ENCODE results near the gene SPATA45.

SPATA45 gene

DNA sequence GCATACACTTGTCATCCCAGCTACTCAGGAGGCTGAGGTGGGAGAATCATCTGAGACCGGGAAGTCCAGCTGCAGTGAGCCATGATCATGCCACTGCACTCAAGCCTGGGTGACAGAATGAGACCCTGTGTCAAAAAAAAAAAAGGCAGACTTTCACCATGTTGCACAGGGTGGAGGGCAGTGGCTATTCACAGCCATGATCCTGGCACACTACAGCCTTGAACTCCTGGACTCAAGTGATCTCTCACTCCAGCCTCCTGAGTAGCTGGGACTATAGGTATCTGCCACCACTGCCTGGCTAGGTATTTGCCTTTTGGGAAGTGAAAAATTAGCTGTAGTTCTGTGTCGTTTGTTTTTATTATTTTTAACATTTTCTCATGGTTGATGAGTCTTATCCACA is 19.1 kb downstream of the SPATA45 start:
- no peak for DNase-seq (ENCODE audit: low spot score)

DNA sequence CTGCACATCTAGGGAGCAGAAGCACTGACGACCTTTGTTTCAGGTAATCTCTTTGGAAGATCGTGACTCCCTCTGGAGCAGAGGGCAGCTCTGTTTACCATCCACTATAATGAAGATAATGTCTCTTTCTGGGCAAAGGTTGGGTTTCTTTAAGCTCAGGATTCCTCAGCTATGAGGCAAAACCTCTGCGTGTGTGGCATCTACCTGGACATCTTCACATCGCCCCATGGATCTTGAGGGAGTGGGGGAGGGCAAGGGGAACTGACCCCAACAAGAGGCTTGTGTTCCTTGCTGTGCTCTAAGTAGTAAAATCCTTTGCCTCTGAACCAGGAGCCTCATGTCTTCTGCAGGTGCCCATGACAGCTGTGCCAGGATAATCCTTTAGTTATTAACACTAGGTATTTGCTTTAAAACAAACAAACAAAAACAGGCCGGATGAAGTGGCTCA is 19.6 kb downstream of the SPATA45 start:
- DNase-seq (ENCODE audit: low spot score): no peak

DNA sequence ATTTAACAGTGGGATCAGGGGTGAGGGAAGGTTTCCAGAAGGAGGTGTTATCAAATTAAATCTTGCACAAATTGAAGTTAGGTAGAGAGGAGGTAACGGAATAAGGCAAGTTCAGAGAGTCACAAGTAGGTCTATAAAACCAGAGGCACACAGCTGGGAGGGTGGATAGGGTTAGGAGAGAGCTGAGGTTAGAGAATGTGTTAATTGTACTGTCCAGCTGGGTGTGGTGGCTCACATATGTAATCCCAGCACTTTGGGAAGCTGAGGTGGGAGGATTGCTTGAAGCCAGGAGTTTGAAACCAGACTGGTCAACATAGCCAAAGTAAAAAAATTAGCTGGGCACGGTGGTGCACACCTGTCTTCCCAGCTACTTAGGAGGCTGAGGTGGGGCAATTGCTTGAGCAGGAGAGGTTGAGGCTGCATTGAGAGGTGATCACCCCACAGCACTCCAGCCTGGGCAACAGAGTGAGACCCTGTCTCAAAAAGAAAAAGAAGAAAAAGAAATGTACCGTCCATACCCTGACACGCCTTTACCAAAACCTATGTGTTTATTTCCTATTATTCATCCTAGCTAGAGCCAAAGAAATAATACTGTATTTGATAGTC is 20.2 kb downstream of the SPATA45 start:
- DNase-seq (ENCODE audit: low spot score): no peak

DNA sequence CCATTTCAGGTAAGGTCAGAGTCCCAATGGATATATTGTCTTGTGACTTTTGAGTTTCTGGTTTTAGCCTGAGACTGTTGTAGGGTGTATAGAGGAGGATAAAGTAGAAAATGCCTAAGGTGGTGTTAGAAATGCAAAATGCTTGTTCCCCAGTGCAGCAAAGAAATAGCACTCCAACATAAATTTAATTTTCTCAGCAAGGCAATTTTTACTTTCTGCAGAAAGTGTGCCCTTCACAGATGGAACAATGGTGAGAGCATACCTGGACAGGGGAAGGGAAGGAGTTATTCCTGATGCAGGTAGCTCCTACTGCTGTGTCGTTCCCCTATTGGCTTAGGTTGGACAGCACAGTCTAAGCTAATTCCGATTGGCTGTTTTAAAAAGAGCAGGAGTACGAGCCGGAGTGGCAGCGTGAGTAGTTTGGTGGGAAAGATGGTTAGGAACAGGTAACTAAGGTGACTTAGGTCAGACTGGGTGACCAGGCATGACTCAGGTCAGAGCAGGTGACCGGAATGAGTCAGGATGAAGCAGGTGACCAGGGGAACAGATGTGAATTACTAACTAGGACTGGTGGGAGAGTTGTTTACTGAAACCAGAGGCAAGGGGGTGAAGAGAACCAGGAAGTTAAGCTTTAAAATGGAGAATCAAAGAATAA is 21.5 kb downstream of the SPATA45 start:
- DNase-seq (ENCODE audit: low spot score): no peak

DNA sequence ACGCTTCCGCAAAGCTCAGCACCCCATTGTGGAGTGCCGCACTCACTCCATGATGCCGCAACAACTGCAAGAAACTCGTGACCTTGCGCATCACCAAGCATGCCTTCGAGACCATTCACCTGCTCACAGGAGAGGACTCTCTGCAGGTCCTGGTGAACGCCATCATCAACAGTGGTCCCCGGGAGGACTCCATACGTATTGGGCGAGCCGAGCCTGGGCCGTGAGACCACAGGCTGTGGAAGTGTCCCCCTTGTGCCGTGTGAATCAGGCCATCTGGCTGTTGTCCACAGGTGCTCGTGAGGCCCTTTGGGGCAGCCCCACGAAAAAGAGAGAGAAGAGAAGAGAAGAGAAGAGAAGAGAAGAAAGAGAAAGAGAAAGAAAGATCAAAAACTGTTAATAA is 23.2 kb downstream of the SPATA45 start:
- DNase-seq (ENCODE audit: low spot score): no peak

DNA sequence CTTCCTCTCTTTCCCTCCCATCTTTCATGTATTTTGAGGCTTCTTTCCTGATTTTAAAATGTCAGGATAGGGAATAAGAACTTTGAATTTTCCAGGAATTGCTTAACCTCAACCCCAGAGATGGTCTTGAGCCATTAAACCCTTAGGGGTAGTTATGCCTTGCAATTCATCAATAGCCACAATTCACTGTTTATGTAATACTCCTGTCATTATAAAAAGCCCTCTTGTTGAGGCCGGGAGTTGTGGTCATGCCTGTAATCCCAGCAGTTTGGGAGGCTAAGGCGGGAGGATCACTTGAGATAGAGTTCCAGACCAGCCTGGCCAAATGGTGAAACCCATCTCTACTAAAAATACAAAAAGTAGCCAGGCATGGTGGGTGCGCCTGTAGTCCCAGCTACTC is 24.5 kb downstream of the SPATA45 start:
- no peak for DNase-seq (ENCODE audit: low spot score)

DNA sequence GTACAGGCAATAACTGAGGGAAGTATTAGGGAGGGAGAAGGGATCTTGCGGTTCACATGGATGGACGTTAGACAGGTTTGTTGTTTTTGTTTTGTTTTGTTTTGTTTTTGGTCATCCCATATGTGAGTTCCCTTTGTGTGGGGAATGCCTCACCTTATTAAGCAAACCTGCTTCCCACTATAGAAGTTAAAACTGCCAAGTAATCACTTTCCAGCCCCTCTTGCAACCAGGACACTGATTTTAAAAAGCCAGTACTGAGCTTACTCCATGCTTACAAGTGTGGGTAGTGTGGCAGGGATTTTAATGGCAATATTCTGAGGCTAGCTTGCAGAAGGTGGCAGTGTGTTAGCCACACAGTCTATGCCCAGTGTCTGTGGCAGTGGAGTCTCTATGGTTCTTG is 26.5 kb downstream of the SPATA45 start:
- DNase-seq (ENCODE audit: low spot score): no peak

DNA sequence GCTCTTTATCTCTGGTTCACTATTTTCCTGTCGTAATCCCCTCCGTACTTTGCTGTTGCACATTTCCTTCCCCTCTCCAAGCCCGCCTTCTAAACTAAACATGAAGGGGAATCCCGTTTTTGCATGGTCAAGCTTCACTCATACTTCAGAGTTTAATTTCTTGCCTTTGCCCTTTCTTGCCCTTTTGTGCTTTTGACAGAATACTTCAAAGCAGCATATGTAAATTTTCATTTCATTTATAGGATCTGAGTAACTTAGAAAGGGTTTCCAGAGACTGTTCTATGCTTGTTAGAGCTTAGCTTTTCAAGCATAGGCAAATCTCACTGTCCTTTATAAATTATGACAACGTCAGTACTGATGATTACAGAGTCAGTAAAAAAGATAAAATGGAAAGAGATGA is 27.7 kb downstream of the SPATA45 start:
- DNase-seq (ENCODE audit: low spot score): no peak

DNA sequence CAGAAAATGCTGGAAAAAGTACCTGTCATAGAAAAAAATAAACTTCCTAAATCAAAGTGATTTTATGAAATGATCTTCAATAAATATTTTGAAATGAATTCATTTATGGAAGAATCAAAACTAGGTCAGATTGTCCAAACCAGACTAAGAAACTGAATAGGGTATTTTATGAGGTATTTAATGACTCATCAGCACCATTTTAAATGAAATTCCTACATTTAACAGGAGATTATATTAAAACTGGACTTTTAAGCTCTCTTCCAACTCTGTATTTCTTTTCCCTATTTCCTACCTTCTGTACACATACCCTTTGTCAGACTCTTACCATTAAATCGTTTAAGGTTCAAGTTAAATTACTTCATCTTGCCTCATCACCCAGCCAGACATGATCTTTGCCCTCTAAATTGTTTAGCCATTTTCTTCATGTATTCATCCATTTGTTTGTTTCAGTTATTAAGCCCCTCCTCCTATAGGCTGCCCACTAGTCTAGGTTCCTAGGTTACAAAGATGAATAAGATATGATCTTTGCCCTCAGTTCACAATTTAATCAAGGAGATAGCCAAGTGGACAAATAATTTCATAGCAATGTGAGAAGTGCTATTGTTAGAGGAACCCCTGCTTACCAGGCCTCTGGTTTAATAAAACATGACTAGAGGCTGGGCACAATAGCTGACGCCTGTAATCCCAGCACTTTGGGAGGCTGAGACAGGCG is 30.7 kb downstream of the SPATA45 start:
- DNase-seq (ENCODE audit: low spot score): no peak

DNA sequence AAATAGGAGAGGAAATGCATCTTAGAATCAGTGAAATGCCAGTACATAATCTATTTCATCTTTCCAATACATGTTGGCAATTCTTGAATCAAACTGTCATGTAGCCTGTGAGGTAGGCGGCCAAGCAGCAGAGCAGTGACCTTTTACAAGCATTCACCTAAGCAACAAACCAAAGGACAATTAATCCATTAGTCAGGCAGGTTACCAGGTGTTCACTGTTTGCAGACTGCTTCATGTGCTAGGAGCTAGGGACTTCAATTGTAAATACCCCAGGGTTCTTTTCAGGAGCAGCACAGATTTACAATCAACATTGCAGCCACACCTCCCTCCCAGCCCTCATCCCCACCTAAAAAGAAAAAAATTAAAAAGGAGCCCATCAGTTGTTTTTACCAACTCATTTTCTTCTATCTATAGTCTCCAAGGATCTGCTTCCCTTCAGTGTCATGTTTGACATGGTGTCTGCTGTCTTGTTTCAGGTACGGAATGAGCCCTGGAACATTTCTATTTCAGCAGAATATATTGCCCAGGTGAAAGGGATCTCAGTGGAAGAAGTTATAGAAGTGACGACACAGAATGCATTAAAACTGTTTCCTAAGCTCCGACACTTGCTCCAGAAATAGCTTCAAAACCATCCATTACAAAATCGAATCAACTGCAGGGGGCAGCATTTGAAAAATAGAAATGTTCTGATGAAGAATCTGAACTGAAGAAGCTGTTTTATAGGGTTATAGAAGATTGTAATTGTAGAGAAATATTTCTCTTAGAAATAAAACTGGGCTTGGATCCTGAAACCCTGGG is 32.7 kb downstream of the SPATA45 start:
- DNase-seq (ENCODE audit: low spot score): no peak

DNA sequence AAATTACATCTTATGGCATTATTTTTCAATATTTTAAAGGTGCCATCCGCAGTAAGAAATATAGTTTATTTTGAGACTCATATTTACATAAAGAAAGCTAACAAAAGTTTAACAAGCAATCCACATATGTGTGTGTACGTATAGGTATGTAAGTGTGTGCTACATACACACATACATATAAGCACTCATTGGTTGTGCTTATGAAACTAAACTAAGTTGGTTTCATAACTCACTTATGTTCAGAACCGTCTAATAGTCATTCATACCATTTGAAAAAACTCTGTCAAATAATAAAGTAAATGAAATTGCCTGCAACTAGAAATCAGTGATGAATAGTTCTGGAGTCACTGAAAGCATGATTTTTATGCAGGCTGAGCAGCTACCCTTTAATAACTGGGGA is 41.7 kb downstream of the SPATA45 start:
- DNase-seq (ENCODE audit: low spot score): no peak

DNA sequence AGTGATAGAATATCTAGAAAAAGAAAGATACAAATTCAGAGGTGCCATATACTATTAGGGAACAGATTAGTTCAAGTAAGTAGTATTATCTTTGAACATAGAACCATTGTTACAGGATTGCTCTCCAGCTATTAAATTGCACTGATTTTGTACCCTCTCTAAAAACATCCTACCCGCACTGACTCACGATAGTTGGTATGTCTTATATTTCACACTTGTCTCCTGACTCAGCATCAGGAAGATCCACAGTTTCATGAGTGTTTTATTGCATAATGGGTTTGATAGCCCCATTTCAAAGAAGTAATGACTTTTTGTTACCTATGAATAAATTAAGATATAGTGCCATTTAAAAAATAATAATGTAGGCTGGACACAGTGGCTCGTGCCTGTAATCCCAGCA is 49.8 kb downstream of the SPATA45 start:
- DNase-seq (ENCODE audit: low spot score): no peak

DNA sequence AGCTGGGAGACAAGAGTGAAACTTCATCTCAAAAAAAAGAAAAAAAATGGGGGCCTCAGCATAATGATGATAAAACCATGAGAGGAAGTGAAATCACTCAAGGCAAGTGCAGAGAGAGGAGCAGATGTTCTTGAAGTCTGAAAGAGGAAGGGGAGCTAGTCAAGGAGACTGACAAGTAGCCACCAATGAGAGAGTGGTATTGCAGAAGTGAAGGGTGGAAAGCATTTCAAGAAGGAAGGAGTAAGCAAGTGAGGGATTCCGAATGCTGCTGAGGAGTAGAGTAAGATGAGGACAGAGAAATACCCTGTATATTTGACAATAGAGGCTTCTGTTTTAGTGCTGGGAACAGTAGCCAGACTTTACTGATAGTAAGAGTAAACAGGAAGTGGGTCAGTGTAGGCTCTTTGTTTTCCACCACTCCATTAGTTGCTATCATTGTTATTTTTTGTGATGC is 52.9 kb downstream of the SPATA45 start:
- DNase-seq (ENCODE audit: low spot score): no peak

DNA sequence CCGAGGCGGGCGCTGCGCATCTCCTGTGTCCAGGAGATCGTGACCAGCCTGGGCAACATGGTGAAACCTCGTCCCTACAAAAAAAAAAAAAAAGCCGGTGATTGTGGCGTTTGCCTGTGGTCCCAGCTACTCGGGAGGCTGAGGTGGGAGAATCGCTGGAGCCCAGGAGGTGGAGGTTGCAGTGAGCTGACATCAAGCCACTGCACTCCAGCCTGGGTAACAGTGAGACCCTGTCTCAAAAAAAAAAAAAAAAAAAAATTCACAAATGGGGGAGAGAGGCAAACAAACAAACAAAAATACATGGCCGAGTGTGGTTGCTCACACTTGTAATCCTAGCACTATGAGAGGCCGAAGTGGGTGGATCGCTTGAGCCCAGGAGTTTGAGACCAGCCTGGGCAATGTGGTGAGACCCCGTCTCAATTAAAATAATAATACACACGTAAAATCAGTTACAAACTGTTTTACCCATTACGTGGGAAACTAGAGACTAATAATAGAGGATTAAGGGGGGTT is 55.0 kb downstream of the SPATA45 start:
- no peak for DNase-seq (ENCODE audit: low spot score)

DNA sequence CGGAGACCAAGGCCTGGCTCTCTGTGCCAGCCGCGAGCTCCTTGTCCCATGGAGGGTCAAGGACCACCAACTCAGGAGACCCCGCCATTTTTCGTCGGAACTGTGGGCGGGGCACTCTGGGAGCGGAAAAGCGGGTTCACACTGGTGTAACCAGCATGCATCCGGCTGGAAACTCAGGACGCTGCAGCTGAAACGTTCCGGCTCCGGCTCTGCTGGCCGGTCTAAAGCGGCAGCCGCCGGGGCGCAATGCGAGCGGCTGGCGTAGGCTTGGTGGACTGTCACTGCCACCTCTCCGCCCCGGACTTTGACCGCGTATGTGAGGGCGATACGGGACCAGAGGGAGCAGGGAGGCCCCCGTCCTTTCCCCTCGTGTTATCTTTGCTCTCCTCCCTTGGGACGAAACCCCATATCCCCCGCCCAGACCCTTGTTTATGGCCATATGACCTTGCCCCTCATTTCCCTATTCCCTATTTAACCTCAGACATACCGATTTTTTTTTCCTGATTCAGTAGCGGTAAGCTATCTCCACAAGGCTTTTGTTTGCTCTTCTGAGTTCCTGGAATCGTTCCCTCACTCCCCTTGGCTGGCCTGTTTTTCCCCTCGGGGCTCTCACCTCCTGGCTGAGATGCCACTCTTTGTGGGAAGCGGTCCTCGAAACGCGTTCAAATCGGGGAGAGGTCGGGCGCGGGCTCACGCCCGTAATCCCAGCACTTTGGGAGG is 55.6 kb downstream of the SPATA45 start, which contains the start of the genes NSL1 and TATDN3:
NSL1 (minus strand) TSS at position 102 of the 720 bp plus-strand sequence; CDS start at position 88, 14 bp downstream.
TATDN3 (plus strand) TSS at position 219 of the 720 bp plus-strand sequence; CDS start at position 247, 28 bp downstream.
- DNase-seq (ENCODE audit: low spot score): peak; percentile 88

DNA sequence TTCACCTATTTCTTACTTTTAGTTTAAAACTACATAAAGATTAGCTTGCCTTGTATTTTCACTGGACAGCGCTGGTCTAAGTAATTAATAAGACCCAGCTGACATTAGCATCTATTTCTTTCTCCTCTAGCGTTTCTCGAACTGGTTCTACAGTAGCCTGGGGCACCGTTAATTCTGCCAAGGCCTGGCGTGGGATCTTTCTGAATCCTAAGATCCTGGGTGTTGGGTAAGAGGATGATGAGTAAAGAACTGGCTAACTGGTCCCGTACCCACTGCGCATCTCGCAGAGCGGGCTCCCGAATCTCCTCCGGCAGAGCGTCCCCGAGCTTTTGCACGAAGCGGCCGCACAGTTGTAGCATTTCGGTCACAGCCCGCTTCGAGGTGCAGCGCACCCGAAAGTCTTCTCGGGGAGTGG is 56.2 kb downstream of the SPATA45 start:
- peak; percentile 69 for DNase-seq (ENCODE audit: low spot score)

DNA sequence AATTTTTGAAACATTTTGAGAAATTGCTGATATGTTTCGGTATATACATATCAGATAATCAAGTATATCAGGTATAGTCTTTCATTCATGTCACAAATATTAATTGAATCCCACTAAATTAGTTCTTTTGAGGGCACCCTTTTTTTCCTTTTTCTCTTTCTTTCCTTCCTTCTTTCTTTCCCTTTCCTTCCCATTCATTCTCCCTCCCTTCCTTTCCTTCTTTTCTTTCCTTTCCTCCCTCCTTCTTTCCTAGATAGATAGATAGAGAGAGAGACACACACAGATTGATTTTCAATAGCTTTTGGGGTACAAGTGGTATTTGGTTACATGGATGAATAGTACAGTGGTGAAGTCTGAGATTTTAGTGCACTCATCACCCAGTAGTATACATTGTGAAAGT is 61.6 kb downstream of the SPATA45 start:
- no peak for DNase-seq (ENCODE audit: low spot score)

DNA sequence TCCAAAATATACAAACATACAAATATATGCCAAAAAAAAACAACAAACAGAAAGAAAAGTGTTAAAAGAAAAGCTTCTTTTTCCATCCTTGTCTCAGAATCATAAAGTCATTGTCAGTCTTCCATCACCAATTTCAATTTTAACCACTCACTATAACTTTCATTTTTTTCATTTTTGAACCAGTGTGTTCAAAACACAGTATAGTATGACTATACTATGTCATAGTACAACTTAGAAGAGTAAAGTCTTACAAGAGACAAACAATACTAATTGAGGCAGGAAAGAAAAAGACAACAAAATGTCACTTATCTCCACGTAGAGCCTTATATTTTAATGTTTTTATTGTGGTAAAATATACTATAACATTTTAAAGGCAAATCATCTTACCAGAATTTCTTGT is 63.5 kb downstream of the SPATA45 start:
- no peak for DNase-seq (ENCODE audit: low spot score)

DNA sequence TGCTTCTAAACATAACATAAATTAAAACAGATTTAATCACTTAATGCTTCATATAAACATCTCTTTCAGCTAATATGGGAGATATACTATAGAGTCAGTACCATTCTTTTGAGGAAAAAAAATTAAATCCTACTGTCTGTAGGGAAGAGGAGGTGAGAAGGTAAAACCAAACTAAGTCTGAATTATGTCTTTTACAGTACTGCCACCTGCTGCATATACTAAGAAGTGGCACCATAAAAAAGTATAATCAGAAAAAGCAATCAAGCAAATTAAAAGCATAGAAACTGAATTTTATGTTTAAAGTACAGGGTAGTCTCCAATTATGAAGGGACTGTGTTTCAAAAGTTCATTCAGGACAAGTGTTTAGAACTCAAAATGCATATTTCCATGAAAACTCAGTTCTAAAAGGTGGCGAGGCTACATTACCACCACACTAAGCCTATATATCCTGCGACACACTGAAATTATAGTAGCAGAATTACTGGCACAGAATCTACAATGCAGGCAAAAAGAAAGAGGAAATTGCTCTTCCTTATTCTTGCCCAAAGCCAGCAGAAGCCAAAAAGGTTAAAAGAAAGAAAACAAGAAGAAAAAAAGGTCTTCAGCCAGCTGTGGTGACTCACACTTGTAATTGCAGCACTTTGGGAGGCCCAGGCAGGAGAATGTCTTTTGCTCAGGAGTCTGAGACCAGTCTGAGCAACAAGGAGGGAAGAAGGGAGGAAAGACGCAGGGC is 64.9 kb downstream of the SPATA45 start:
- DNase-seq (ENCODE audit: low spot score): peak; percentile 55

DNA sequence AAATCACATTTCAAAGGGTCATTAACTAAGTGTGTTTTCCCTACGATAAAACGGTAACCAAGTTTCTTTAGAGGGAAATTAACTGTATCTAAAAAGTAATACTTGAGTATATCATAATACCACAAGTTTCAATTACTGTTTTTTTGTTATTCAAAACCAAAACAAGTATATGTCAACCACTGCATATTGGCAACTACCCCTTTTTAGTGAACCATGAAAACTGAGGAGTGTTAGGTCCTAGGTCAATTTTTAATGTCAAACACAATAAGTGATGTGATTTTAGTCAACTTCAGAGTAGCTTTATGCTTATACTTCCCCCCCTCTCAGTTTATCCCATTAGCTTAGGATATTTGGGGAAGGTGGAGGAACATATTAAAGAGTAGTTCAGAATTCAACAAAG is 66.2 kb downstream of the SPATA45 start:
- DNase-seq (ENCODE audit: low spot score): no peak

DNA sequence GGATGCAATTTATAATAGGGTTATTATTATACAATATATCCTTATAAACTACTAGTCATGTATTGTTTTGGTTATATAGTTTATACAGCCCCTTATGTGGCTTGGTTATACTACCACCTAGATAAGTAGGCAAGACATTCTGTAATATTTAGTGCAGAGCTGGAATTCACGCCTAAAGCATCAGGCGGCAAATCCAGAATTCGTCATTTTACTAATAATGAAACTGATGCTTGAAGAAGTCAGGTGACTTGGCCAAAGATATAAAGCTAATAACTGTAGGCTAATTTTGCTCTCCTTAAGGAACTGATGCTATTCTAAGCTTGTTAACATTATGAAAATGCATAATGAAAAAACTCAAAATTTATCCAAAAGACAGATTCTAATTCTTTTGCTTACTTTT is 66.7 kb downstream of the SPATA45 start:
- no peak for DNase-seq (ENCODE audit: low spot score)

Data from SW480 (cell line).